Fibroblast of the aortic adventitia (primary cell): Measurements from ENCODE around the gene IL17REL. TPM values are rescaled to one million over a fixed set of nuclear protein-coding genes. Genes with fewer than 3 reads are reported as not detected.
A peak's percentile ranks its signal among the peaks of the same experiment; 100 is the strongest.

Experiments
- DNase-seq: peaks from one replicate; pipeline ENCODE4 v3.0.0-alpha.2; 2010; ENCODE audit warnings: low read depth
- H3K4me3 ChIP-seq: 2 replicates; pipeline ENCODE4 v1.5.1; 2011; ENCODE audit warnings: low read depth, mild to moderate bottlenecking, control low read depth, low read length, moderate library complexity
- total RNA-seq: library from RNA; depleted of rRNA; stranded (reverse); fragments of >200 nt; gene quantifications from 2 replicates; pipeline ENCODE4 v1.2.3, GENCODE V29; 2012; ENCODE audit warnings: low replicate concordance
- TF ChIP-seq, protein P1 (sequence below): IDR thresholded peaks from 2 replicates; pipeline ENCODE4 v1.5.1; 2011; ENCODE audit warnings: mild to moderate bottlenecking, low read length, control low read depth, inconsistent platforms; ENCODE audit not compliant: insufficient read depth

Gene IL17REL
- total RNA-seq, 1 donor: not detected

DNA sequence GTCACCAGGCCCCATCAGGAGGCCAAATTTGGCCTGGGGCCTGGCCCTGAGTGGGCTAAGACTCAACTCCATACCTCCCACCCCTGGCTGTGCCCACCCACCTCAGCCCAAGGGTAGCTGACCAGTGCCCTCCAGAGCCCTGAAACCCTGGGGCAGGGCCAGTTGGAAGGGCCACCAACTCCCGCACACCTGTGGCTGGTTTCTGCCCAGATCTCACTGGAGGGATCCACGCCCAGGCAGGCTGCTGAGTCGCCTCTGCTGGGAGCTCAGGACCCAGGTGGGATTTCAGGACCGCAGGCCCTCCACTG, 60.9 kb downstream of the IL17REL start:
- TF ChIP-seq, protein P1, sequence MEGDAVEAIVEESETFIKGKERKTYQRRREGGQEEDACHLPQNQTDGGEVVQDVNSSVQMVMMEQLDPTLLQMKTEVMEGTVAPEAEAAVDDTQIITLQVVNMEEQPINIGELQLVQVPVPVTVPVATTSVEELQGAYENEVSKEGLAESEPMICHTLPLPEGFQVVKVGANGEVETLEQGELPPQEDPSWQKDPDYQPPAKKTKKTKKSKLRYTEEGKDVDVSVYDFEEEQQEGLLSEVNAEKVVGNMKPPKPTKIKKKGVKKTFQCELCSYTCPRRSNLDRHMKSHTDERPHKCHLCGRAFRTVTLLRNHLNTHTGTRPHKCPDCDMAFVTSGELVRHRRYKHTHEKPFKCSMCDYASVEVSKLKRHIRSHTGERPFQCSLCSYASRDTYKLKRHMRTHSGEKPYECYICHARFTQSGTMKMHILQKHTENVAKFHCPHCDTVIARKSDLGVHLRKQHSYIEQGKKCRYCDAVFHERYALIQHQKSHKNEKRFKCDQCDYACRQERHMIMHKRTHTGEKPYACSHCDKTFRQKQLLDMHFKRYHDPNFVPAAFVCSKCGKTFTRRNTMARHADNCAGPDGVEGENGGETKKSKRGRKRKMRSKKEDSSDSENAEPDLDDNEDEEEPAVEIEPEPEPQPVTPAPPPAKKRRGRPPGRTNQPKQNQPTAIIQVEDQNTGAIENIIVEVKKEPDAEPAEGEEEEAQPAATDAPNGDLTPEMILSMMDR: no peak
- no peak overlapping the region for H3K4me3 ChIP-seq
- no peak for DNase-seq

GRCh38 chr22:49951000-49951677, 61.4 kb downstream of the IL17REL start:
- peak; percentile 51 for DNase-seq
- TF ChIP-seq, protein P1: no peak
- no peak overlapping the region for H3K4me3 ChIP-seq

GRCh38 chr22:49950396-49950994, 62.1 kb downstream of the IL17REL start:
- H3K4me3 ChIP-seq: no peak overlapping the region
- DNase-seq: no peak

GRCh38 chr22:49949914-49950292, 62.7 kb downstream of the IL17REL start:
- no peak overlapping the region for H3K4me3 ChIP-seq
- TF ChIP-seq, protein P1: no peak
- DNase-seq: no peak

More at GRCh38 chr22:49950396-49950994, 62.1 kb downstream of the IL17REL start:
- TF ChIP-seq, protein P1: no peak

GRCh38 chr22:49948958-49949913, 63.3 kb downstream of the IL17REL start:
- no peak for DNase-seq
- TF ChIP-seq, protein P1: no peak
- H3K4me3 ChIP-seq: no peak overlapping the region

- TF ChIP-seq, protein P1: no peak
- no peak overlapping the region for H3K4me3 ChIP-seq
- no peak for DNase-seq
Measured at GRCh38 chr22:49948116-49948957, 64.2 kb downstream of the IL17REL start.
